HG03521 (cell line): ENCODE results near the gene TRMT1.
A peak's percentile ranks its signal among the peaks of the same experiment; 100 is the strongest.

Experiments
- ATAC-seq: cut with Tn5 transposase; IDR thresholded peaks from one replicate; pipeline ENCODE4 v1.9.1; 2021; ENCODE audit warnings: mild to moderate bottlenecking, moderate library complexity; ENCODE audit not compliant: unreplicated experiment

TRMT1 gene

GRCh38 chr19:13103581-13104359, 12.8 kb downstream of the TRMT1 start:
- no peak for ATAC-seq

GRCh38 chr19:13102666-13103580, 13.6 kb downstream of the TRMT1 start, which contains the start of gene LYL1:
Gene LYL1 (minus strand): TSS chr19:13102858. CDS start chr19:13101171, 1,687 bp downstream.
- ATAC-seq: peak; percentile 35

- ATAC-seq: no peak
Observed at GRCh38 chr19:13102416-13102665, 14.2 kb downstream of the TRMT1 start.

GRCh38 chr19:13101590-13102415, 14.7 kb downstream of the TRMT1 start:
- ATAC-seq: no peak

- ATAC-seq: no peak
Observed at GRCh38 chr19:13100841-13101589, 15.5 kb downstream of the TRMT1 start.

GRCh38 chr19:13100031-13100588, 16.4 kb downstream of the TRMT1 start:
- ATAC-seq: no peak

GRCh38 chr19:13099073-13099999, 17.2 kb downstream of the TRMT1 start:
- no peak for ATAC-seq

GRCh38 chr19:13098277-13099072, 18.1 kb downstream of the TRMT1 start:
- no peak for ATAC-seq

- no peak for ATAC-seq
Observed at GRCh38 chr19:13097463-13098258, 18.9 kb downstream of the TRMT1 start.

- ATAC-seq: no peak
Observed at GRCh38 chr19:13097033-13097462, 19.5 kb downstream of the TRMT1 start.

- ATAC-seq: no peak
Observed at GRCh38 chr19:13095934-13096927, 20.3 kb downstream of the TRMT1 start.

GRCh38 chr19:13095393-13095784, 21.2 kb downstream of the TRMT1 start:
- ATAC-seq: no peak

GRCh38 chr19:13094771-13095392, 21.7 kb downstream of the TRMT1 start:
- no peak for ATAC-seq

- no peak for ATAC-seq
Observed at GRCh38 chr19:13094106-13094504, 22.4 kb downstream of the TRMT1 start.

GRCh38 chr19:13093407-13094105, 23.0 kb downstream of the TRMT1 start:
- no peak for ATAC-seq
